HepG2 (cell line): ENCODE measurements around the gene ZNF644.

ENCODE experiments used
- CTCF ChIP-seq: sonication (generic); formaldehyde crosslinking; IDR thresholded peaks from 2 replicates; pipeline ENCODE4 v1.5.0; 2020; ENCODE audit warnings: mild to moderate bottlenecking, missing genetic modification reagents, moderate library complexity
- NFAT5 ChIP-seq: sonication (generic); formaldehyde crosslinking; IDR thresholded peaks from 2 replicates; pipeline ENCODE4 v1.4.0; 2020; ENCODE audit warnings: missing genetic modification reagents
- NR1H2 ChIP-seq: sonication (generic); formaldehyde crosslinking; IDR thresholded peaks from 2 replicates; pipeline ENCODE4 v1.8.1; 2022; ENCODE audit warnings: low read depth, missing genetic modification reagents, borderline replicate concordance
- SRSF4 ChIP-seq: fragments of 200-400 bp; formaldehyde crosslinking; IDR thresholded peaks from one replicate; pipeline ENCODE4 v1.6.1; 2018; ENCODE audit warnings: mild to moderate bottlenecking, low read depth, low read length, moderate library complexity; ENCODE audit not compliant: poor library complexity, severe bottlenecking
- TAF1 ChIP-seq: sonication (generic); formaldehyde crosslinking; IDR thresholded peaks from 2 replicates; pipeline ENCODE4 v1.4.0; 2020; ENCODE audit warnings: missing genetic modification reagents
- ZBTB34 ChIP-seq: sonication (generic); formaldehyde crosslinking; IDR thresholded peaks from 2 replicates; pipeline ENCODE4 v1.8.0; 2022; ENCODE audit warnings: mild to moderate bottlenecking, missing genetic modification reagents
- ZBTB7B ChIP-seq: sonication (generic); formaldehyde crosslinking; IDR thresholded peaks from 2 replicates; pipeline ENCODE4 v1.4.0; 2020; ENCODE audit warnings: missing genetic modification reagents
- ZHX1 ChIP-seq: sonication (generic); formaldehyde crosslinking; IDR thresholded peaks from 2 replicates; pipeline ENCODE4 v1.8.1; 2022; ENCODE audit warnings: low read depth, mild to moderate bottlenecking, missing genetic modification reagents
- ZIK1 ChIP-seq: sonication (generic); formaldehyde crosslinking; IDR thresholded peaks from 2 replicates; pipeline ENCODE4 v1.5.0; 2020; ENCODE audit warnings: mild to moderate bottlenecking, low read depth, missing genetic modification reagents, borderline replicate concordance
- ZNF343 ChIP-seq: sonication (generic); formaldehyde crosslinking; IDR thresholded peaks from 2 replicates; pipeline ENCODE4 v1.4.0; 2020; ENCODE audit warnings: mild to moderate bottlenecking, missing genetic modification reagents

- no peak for TF ChIP-seq TAF1
- TF ChIP-seq SRSF4: no peak
- TF ChIP-seq ZBTB7B (CRISPR knock-in tag): no peak
- no peak for TF ChIP-seq NFAT5 (CRISPR knock-in tag)
- TF ChIP-seq ZBTB34 (CRISPR knock-in tag): no peak
- no peak for TF ChIP-seq ZNF343 (CRISPR knock-in tag)
- TF ChIP-seq ZHX1 (CRISPR knock-in tag): no peak
- TF ChIP-seq CTCF (CRISPR knock-in tag): no peak
- TF ChIP-seq NR1H2 (CRISPR knock-in tag): no peak
- no peak for TF ChIP-seq ZIK1 (CRISPR knock-in tag)
Measured at GRCh38 chr1:90924982-90925381, 96.9 kb downstream of the ZNF644 start.
